Myocyte (in vitro differentiated cells): ENCODE results near the gene ABHD16B. TPM values are rescaled to one million over a fixed set of nuclear protein-coding genes. Genes with fewer than 3 reads are reported as not detected.

ENCODE experiments used
- DNase-seq: peaks from one replicate; pipeline ENCODE4 v3.0.0-alpha.2; 2012; ENCODE audit warnings: low read depth
- total RNA-seq: library from RNA; depleted of rRNA; stranded (reverse); fragments of >200 nt; gene quantifications from 2 replicates; pipeline ENCODE4 v1.2.3, GENCODE V29; 2014

ABHD16B gene
- total RNA-seq, 1 donor from 2014 or later = not detected

DNA sequence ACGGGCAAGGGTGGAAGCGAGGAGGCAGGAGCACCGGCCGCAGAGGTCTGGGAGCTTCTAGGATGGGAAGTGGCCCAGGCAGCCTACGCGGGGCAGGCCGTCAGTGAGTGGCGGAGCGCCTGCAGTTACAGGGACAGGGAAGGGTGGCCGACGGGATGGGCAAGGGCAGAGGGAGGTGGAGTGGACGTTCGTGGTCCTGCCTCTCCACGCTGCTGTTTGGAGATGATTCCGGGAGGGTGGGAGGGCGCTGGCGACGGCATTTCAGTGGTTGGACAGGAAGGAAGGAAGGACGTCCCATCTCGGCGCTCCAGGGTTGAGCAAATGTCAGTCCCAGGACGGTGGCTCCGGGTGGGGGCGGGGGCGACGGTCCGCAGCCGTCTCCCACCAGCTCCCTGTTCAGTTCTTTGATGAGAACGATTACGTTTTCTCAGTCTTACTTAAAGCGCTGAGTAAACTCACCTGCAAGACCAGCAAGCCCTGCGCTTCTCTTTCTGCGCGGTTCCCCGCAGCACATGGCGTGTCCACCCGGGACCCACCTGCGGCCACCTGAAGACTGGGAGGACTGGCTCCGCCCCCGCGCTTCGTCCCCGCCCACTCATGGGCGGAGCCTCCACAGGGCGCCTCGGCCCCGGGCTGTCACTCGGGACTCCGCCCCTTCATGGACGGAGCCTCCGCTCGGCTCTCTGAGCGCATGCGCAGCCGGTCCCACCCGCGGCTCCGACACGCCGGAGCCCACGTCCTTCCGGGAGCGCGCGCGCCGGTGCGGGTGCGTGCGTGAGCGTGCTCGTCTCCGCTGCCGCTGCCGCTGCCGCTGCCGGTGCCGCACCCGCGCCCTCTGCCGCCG lies 33.3 kb downstream of the ABHD16B start, which contains the start of gene DNAJC5:
Gene DNAJC5, plus strand, starts transcription at position 769 of the 844 bp plus-strand sequence. CDS start 33,220 bp downstream, outside the sequence.
- DNase-seq = peak; percentile 95

DNA sequence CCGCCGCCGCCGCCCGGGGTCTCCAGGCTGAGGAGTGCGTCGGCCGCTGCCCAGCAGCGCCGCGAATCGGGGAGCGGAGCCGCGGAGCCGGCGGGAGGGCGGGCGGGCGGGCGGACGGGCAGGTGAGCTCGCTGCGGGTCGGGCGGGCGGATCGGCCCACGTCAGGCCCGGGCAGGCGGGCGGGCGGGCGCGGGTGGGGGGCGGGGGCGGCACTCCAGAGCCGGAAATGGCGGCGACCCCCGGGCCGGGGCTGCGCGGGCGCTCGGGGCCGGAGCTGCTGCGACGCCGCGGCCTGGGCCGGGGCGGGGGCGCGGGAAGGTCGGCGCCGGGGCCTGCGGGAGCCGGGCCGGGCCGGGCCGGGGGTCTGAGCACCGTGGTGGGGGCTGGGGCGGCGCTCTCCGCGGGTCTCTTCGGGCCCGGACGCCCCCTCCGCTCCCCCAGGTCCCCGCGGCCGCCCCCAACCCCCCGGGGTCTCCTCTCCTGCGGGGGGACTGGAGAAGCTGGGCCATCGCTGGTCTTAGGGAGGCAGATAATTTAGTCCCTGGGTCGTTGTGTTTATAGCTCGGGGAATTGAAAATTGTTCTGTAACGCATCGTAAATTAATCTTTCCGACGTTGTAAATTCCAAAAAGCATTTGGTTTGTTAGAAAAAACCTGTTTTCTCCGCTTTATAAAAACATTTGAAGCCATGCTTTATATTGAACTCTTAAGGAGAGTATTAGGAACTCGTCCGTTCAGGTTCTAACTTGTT lies 34.1 kb downstream of the ABHD16B start:
- DNase-seq = no peak

DNA sequence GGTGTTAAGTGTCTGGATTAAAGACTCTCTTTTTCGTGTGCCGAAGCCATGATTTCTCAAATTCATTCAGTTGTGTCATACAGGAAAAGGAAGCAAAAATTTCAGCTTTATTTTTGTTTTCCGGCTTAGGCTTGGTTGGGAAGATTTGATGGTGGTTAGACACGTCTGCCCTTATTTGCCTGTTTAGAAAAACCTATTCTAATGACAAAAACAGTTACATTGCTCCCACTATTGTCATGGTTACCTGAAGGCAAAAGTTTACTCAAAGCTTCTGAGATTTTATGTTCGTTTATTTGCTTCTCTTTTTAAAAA lies 34.6 kb downstream of the ABHD16B start:
- peak; percentile 21 for DNase-seq

- DNase-seq = peak; percentile 91
These were observed 35.2 kb downstream of the ABHD16B start for GRCh38 chr20:63896264-63897105.

DNA sequence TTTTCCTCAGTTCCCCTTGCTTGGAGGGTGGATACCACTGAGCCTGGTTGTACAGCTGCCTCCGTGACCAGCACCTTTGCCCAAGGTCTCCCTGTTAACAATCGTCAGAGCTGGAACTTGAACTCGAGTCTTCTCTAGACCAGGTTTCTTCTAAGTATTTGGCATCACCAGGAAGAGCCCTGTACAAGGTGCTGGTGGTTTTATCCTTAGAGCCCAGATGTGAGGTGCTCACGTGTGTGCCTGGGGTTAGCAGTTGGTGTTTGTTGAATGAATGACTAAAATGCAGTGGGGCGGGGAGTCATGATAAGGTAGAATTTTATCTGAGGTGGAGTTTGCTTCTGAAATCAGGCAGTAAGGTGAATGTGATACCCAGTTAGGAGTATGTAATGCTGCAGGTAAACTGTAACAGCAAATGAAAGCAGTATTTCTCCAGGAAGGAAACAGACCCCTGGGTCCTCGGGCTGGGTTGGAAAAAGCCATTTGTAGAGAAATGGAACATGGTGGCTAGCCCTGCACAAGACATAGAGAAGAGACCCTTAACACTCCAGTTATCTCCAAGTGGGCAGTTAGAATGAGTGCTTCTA lies 36.8 kb downstream of the ABHD16B start:
- no peak for DNase-seq

- no peak for DNase-seq
These were observed 37.7 kb downstream of the ABHD16B start for GRCh38 chr20:63898882-63899558.

DNA sequence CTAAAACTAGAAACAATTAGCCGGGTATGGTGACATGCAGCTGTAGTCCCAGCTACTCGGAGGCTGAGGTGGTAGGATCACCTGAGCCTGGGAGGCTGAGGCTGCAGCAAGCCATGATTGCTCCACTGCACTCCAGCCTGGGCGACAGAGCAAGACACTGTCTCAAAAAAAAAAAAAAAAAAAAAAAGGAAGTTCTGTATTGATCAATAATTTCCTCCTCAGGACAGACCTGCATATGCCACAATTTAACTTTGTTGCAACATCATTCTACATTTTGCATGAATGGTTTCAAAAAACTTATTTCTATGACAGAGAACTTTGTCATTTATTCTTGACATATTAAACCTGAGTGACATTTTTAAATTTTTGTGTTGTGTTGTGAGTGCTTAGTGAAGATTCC lies 39.1 kb downstream of the ABHD16B start:
- no peak for DNase-seq

DNA sequence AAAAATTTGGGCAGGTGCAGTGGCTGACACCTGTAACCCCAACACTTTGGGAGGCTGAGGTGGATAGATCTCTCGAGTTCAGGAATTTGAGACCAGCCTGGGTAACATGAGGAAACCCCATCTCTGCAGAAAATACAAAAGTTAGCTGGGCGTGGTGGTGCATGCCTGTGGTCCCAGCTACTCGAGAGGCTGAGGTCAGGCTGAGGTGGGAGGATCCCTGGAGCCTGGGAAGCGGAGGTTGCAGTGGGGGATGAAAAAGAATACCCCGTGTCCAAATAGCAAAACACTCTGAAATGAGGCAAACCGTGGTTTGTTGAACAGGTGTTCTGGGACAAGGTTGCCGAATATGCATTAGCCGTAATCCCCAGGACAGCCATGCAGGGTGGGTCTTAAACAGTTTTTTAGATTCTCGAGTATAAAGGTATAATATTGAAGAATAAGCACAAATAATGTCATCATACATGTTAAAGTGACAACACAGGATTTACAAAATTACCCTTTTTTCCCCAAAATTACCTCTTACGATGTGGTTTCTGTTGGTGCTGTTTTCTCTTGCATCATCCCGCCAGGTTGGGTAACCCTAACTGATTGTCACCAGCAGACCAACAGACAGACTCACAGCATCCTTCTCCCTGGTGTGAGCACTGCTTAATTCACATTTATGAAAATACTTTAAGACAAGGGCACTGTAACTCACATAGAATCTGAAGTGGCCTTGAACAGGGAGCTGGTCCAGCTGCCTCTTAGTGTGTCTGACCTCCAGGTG lies 42.7 kb downstream of the ABHD16B start:
- DNase-seq = peak; percentile 50

GRCh38 chr20:63908008-63908682 lies 46.8 kb downstream of the ABHD16B start:
- DNase-seq = no peak

DNA sequence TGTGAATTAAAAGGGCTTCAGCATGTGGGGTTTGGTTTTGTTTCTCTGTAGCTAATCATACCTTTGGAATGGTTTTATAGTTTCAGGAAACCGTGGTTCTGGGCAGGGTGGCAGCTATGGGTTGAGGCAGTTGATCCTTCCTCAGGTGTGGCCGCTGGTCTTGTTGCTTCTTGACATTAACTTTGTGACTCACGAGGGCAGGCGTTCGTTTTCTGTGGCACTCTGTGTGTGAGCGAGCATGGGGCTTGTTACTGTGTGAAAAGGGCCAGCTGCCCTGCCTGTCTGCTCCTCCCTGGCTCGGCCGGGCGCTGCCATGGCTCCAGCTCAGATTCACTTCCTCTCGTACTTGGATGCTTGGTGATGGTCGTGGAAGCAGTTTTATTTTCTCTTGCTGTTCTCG lies 49.9 kb downstream of the ABHD16B start:
- peak; percentile 78 for DNase-seq

Other genes starting within 250 kb of the ABHD16B start
- gene GMEB2, start 234.4 kb upstream of the ABHD16B start, total RNA-seq = 12.4 and 14.3 TPM in 2 replicates
- gene STMN3, start 208.1 kb upstream of the ABHD16B start, total RNA-seq = 13.8 and 14.7 TPM in 2 replicates
- 12.2 and 16.6 TPM in 2 replicates for gene RTEL1, start 203.2 kb upstream of the ABHD16B start, total RNA-seq
- 4.9 and 5.2 TPM in 2 replicates for gene TNFRSF6B, start 164.8 kb upstream of the ABHD16B start, total RNA-seq
- gene ARFRP1, start 153.5 kb upstream of the ABHD16B start, total RNA-seq = 47.1 and 63.1 TPM in 2 replicates
- gene ZGPAT, start 153.5 kb upstream of the ABHD16B start, total RNA-seq = 21.4 and 33.2 TPM in 2 replicates
- 9.4 and 13.6 TPM in 2 replicates for gene LIME1, start 124.8 kb upstream of the ABHD16B start, total RNA-seq
- gene SLC2A4RG, start 121.7 kb upstream of the ABHD16B start, total RNA-seq = 96.8 and 104 TPM in 2 replicates
- gene ZBTB46, start 30.2 kb upstream of the ABHD16B start, total RNA-seq = 19.6 and 20.9 TPM in 2 replicates
- 94.4 and 99.0 TPM in 2 replicates for gene TPD52L2, start 3.8 kb downstream of the ABHD16B start, total RNA-seq
- gene DNAJC5, start 33.6 kb downstream of the ABHD16B start, total RNA-seq = 49.3 and 60.7 TPM in 2 replicates
- gene UCKL1, start 94.9 kb downstream of the ABHD16B start, total RNA-seq = 19.9 and 22.3 TPM in 2 replicates
- 17.8 and 23.2 TPM in 2 replicates for gene ZNF512B, start 108.4 kb downstream of the ABHD16B start, total RNA-seq
- 1.1 and 9.2 TPM in 2 replicates for gene SAMD10, start 118.1 kb downstream of the ABHD16B start, total RNA-seq
- gene PRPF6, start 119.6 kb downstream of the ABHD16B start, total RNA-seq = 42.4 and 49.4 TPM in 2 replicates
- 0.45 and 0.47 TPM in 2 replicates for gene C20orf204, start 174.7 kb downstream of the ABHD16B start, total RNA-seq
- not detected in 2 replicates for gene SOX18, start 188.1 kb downstream of the ABHD16B start, total RNA-seq
- 18.9 and 21.6 TPM in 2 replicates for gene TCEA2, start 201.7 kb downstream of the ABHD16B start, total RNA-seq
- gene RGS19, start 218.0 kb downstream of the ABHD16B start, total RNA-seq = 10.7 and 16.4 TPM in 2 replicates
- 1.0 and 1.1 TPM in 2 replicates for gene OPRL1, start 218.6 kb downstream of the ABHD16B start, total RNA-seq
- gene LKAAEAR1, start 222.9 kb downstream of the ABHD16B start, total RNA-seq = 0.24 TPM in 1 of 2 replicates, not detected in the other
- gene NPBWR2, start 246.1 kb downstream of the ABHD16B start, total RNA-seq = not detected in 2 replicates